ENCODE measurements around the gene FRS2.

DNA sequence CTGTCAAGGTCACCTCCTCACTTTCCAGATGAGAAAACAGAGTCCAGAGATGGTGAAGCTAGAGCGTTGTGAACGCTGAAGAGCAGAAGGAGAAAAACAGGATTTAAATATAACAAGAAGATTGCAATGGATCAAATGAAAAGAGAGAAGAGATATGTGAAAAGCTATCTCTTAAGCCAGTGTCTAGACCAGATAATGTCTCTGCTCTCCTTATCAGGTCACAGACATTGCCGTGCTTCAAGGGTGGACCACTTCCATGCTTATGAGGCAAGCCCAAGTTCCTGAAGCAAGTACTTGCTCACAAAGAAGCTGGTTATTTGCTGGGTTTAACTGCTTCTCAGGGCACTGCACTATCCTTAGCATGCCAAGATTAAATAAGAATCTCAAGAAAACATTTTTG, 31.6 kb upstream of the FRS2 start:
- TF ChIP-seq, protein P1, sequence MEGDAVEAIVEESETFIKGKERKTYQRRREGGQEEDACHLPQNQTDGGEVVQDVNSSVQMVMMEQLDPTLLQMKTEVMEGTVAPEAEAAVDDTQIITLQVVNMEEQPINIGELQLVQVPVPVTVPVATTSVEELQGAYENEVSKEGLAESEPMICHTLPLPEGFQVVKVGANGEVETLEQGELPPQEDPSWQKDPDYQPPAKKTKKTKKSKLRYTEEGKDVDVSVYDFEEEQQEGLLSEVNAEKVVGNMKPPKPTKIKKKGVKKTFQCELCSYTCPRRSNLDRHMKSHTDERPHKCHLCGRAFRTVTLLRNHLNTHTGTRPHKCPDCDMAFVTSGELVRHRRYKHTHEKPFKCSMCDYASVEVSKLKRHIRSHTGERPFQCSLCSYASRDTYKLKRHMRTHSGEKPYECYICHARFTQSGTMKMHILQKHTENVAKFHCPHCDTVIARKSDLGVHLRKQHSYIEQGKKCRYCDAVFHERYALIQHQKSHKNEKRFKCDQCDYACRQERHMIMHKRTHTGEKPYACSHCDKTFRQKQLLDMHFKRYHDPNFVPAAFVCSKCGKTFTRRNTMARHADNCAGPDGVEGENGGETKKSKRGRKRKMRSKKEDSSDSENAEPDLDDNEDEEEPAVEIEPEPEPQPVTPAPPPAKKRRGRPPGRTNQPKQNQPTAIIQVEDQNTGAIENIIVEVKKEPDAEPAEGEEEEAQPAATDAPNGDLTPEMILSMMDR (IDR thresholded peaks at IDR 0.05; ENCODE audit: poor library complexity, severe bottlenecking): no peak
- no peak for TF ChIP-seq EZH2 (IDR thresholded peaks at IDR 0.05; ENCODE audit: borderline replicate concordance, insufficient read depth, low read length, poor library complexity, severe bottlenecking)
- no peak for TF ChIP-seq EP300 (conservative IDR thresholded peaks at IDR 0.05; ENCODE audit: poor library complexity, severe bottlenecking)
- no peak for TF ChIP-seq POLR2AphosphoS5 (IDR thresholded peaks at IDR 0.05)
- TF ChIP-seq, protein P2, sequence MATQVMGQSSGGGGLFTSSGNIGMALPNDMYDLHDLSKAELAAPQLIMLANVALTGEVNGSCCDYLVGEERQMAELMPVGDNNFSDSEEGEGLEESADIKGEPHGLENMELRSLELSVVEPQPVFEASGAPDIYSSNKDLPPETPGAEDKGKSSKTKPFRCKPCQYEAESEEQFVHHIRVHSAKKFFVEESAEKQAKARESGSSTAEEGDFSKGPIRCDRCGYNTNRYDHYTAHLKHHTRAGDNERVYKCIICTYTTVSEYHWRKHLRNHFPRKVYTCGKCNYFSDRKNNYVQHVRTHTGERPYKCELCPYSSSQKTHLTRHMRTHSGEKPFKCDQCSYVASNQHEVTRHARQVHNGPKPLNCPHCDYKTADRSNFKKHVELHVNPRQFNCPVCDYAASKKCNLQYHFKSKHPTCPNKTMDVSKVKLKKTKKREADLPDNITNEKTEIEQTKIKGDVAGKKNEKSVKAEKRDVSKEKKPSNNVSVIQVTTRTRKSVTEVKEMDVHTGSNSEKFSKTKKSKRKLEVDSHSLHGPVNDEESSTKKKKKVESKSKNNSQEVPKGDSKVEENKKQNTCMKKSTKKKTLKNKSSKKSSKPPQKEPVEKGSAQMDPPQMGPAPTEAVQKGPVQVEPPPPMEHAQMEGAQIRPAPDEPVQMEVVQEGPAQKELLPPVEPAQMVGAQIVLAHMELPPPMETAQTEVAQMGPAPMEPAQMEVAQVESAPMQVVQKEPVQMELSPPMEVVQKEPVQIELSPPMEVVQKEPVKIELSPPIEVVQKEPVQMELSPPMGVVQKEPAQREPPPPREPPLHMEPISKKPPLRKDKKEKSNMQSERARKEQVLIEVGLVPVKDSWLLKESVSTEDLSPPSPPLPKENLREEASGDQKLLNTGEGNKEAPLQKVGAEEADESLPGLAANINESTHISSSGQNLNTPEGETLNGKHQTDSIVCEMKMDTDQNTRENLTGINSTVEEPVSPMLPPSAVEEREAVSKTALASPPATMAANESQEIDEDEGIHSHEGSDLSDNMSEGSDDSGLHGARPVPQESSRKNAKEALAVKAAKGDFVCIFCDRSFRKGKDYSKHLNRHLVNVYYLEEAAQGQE (IDR thresholded peaks at IDR 0.05; ENCODE audit: borderline replicate concordance): no peak
- no peak for TF ChIP-seq RAD21 (conservative IDR thresholded peaks at IDR 0.05)
- TF ChIP-seq TAF1 (IDR thresholded peaks at IDR 0.05; ENCODE audit: low read depth): no peak
- TF ChIP-seq SMC3 (conservative IDR thresholded peaks at IDR 0.05; ENCODE audit: poor library complexity): no peak
- TF ChIP-seq MXI1 (conservative IDR thresholded peaks at IDR 0.05; ENCODE audit: poor library complexity, severe bottlenecking): no peak

Measured in neural cell (in vitro differentiated cells).